GM18507 (cell line): Measurements from ENCODE around the gene SORL1.
"Not testable (repeated sequence)": the region's sequence is repeated elsewhere in the genome, so short reads cannot be mapped to it uniquely, and the experiment has no call there.

Source experiments
- DNase-seq: peaks from one replicate; pipeline ENCODE4 v3.0.0; 2011; ENCODE audit warnings: low read depth; ENCODE audit not compliant: insufficient read length; ENCODE audit errors: extremely low spot score
- FAIRE-seq: peaks from 2 replicates; lab custom pipeline; 2011; peaks lifted over from hg19 to GRCh38; lab: Jason Lieb, UNC

Gene SORL1

GRCh38 chr11:121469910-121470309, 17.8 kb downstream of the SORL1 start:
- no peak for DNase-seq
- no peak for FAIRE-seq

- DNase-seq (no peak), FAIRE-seq (no peak)
Measured at GRCh38 chr11:121471167-121471566, 19.1 kb downstream of the SORL1 start.

- DNase-seq (no peak), FAIRE-seq (no peak)
Measured at GRCh38 chr11:121472312-121472711, 20.2 kb downstream of the SORL1 start.

GRCh38 chr11:121473064-121473777, 21.1 kb downstream of the SORL1 start:
- no peak for DNase-seq
- FAIRE-seq = no peak

GRCh38 chr11:121474680-121475079, 22.6 kb downstream of the SORL1 start:
- FAIRE-seq = no peak

GRCh38 chr11:121476379-121477032, 24.4 kb downstream of the SORL1 start:
- DNase-seq (no peak), FAIRE-seq (no peak)

More at GRCh38 chr11:121474680-121475079, 22.6 kb downstream of the SORL1 start:
- DNase-seq = no peak

- no peak for FAIRE-seq
- DNase-seq = no peak
Measured at GRCh38 chr11:121478226-121478894, 26.2 kb downstream of the SORL1 start.

GRCh38 chr11:121478895-121479697, 27.0 kb downstream of the SORL1 start:
- FAIRE-seq (no peak), DNase-seq (no peak)

GRCh38 chr11:121479698-121480238, 27.7 kb downstream of the SORL1 start:
- DNase-seq (no peak), FAIRE-seq (no peak)

- peak; percentile 92 for FAIRE-seq
- not testable (repeated sequence) for DNase-seq
Measured at GRCh38 chr11:121481484-121482230, 29.5 kb downstream of the SORL1 start.

GRCh38 chr11:121482231-121483129, 30.4 kb downstream of the SORL1 start:
- peak; percentile 98 for FAIRE-seq
- no peak for DNase-seq

- FAIRE-seq (peak; percentile 31), DNase-seq (no peak)
Measured at GRCh38 chr11:121483805-121484480, 31.8 kb downstream of the SORL1 start.

- FAIRE-seq (no peak), DNase-seq (no peak)
Measured at GRCh38 chr11:121485216-121485615, 33.1 kb downstream of the SORL1 start.

- no peak for FAIRE-seq
Measured at GRCh38 chr11:121486054-121486453, 33.9 kb downstream of the SORL1 start.

GRCh38 chr11:121487191-121487590, 35.1 kb downstream of the SORL1 start:
- FAIRE-seq = no peak
- DNase-seq = no peak

More at GRCh38 chr11:121486054-121486453, 33.9 kb downstream of the SORL1 start:
- DNase-seq = no peak

- FAIRE-seq = no peak
Measured at GRCh38 chr11:121488170-121488569, 36.1 kb downstream of the SORL1 start.

GRCh38 chr11:121488641-121489040, 36.5 kb downstream of the SORL1 start:
- no peak for DNase-seq
- no peak for FAIRE-seq

More at GRCh38 chr11:121488170-121488569, 36.1 kb downstream of the SORL1 start:
- DNase-seq = no peak
